A549 (cell line): ENCODE results near the gene ABCA1. TPM values are rescaled to one million over a fixed set of nuclear protein-coding genes. Genes with fewer than 3 reads are reported as not detected.
"Not testable (repeated sequence)": the region's sequence is repeated elsewhere in the genome, so short reads cannot be mapped to it uniquely, and the experiment has no call there.

Source experiments
- ATAC-seq, 2 experiments: fragments of 200-7000 bp in 1 of 2; fragments of >200 bp in 1 of 2; cut with Nextera tagmentation in 1 of 2; cut with Tn5 transposase in 1 of 2; 3 replicates each; pipeline versions ENCODE4 v1.8.0 to v1.9.1; 2018 to 2020; ENCODE audit warnings: mild to moderate bottlenecking in 1 of 2, moderate library complexity in 1 of 2
- CTCF ChIA-PET: fragments of 300-600 bp; sonication (Branson Sonifier 250); formaldehyde crosslinking; extraction: SDS; loops from one replicate; lab custom pipeline; 2021; ENCODE audit warnings: antibody characterized with exemption, inconsistent platforms; lab: Yijun Ruan, JAX
- POLR2A ChIA-PET: fragments of 350-600 bp; formaldehyde crosslinking; extraction: SDS; loops from one replicate; lab custom pipeline; 2021; ENCODE audit warnings: antibody characterized with exemption, inconsistent platforms; lab: Yijun Ruan, JAX
- DNase-seq, 2 experiments: peaks; one replicate each; pipeline versions ENCODE4 v3.0.0 to v3.0.0-alpha.2; 2011 to 2016; ENCODE audit warnings: low read depth in 1 of 2, low spot score in 1 of 2
- FAIRE-seq: peaks from 2 replicates; lab custom pipeline; 2011; peaks lifted over from hg19 to GRCh38; lab: Jason Lieb, UNC
- H3K27ac ChIP-seq, 2 experiments: fragments of >200 bp; sonication (Bioruptor Twin); formaldehyde crosslinking; 3 replicates each; pipeline ENCODE4 v1.5.1; 2016 to 2017
- H3K4me1 ChIP-seq: fragments of >200 bp; sonication (Bioruptor Twin); formaldehyde crosslinking; 3 replicates; pipeline ENCODE4 v1.6.1; 2016
- H3K4me2 ChIP-seq: fragments of >200 bp; sonication (Bioruptor Twin); formaldehyde crosslinking; 3 replicates; pipeline ENCODE4 v1.6.1; 2016
- H3K4me3 ChIP-seq: fragments of >200 bp; sonication (Bioruptor Twin); formaldehyde crosslinking; 3 replicates; pipeline ENCODE4 v1.5.1; 2016
- H3K9me3 ChIP-seq: fragments of >200 bp; sonication (Bioruptor Twin); formaldehyde crosslinking; 3 replicates; pipeline ENCODE4 v1.6.1; 2016
- BHLHE40 ChIP-seq: IDR thresholded peaks from 2 replicates; pipeline ENCODE4 v1.6.1; 2012; ENCODE audit warnings: low read depth, low read length, inconsistent platforms
- CBX2 ChIP-seq: fragments of 200-600 bp; sonication (generic); IDR thresholded peaks from 2 replicates; pipeline ENCODE4 v1.6.1; 2016; ENCODE audit warnings: low read depth, mild to moderate bottlenecking, borderline replicate concordance
- CEBPB ChIP-seq, 2 experiments: fragments of >200 bp in 1 of 2; sonication (Bioruptor Twin) in 1 of 2; formaldehyde crosslinking in 1 of 2; IDR thresholded peaks; 2 replicates each; pipeline ENCODE4 v1.6.1; 2012 to 2016
- EHF ChIP-seq: fragments of 250-450 bp; sonication (Bioruptor Pico); IDR thresholded peaks from 2 replicates; pipeline ENCODE4 v1.5.0; 2020; ENCODE audit warnings: mild to moderate bottlenecking
- FOSB ChIP-seq: fragments of 250-450 bp; sonication (Bioruptor Pico); IDR thresholded peaks from 2 replicates; pipeline ENCODE4 v1.5.0; 2020; ENCODE audit warnings: mild to moderate bottlenecking, moderate library complexity
- FOXS1 ChIP-seq: fragments of 250-450 bp; sonication (Bioruptor Pico); IDR thresholded peaks from 2 replicates; pipeline ENCODE4 v1.5.0; 2020; ENCODE audit warnings: mild to moderate bottlenecking, moderate library complexity
- HDAC2 ChIP-seq: fragments of 200-600 bp; sonication (generic); IDR thresholded peaks from 2 replicates; pipeline ENCODE4 v1.6.1; 2016
- HOXB5 ChIP-seq: fragments of 250-450 bp; sonication (Bioruptor Pico); IDR thresholded peaks from 2 replicates; pipeline ENCODE4 v1.5.0; 2020; ENCODE audit warnings: mild to moderate bottlenecking, moderate library complexity
- KDM5A ChIP-seq: fragments of 200-600 bp; sonication (generic); IDR thresholded peaks from 2 replicates; pipeline ENCODE4 v1.6.1; 2016; ENCODE audit warnings: antibody characterized with exemption, mild to moderate bottlenecking
- MAFK ChIP-seq: fragments of 450-650 bp; IDR thresholded peaks from 2 replicates; pipeline ENCODE4 v1.6.1; 2014; ENCODE audit not compliant: partially characterized antibody
- MYC ChIP-seq: IDR thresholded peaks from 2 replicates; pipeline ENCODE4 v1.6.1; 2012; ENCODE audit warnings: mild to moderate bottlenecking, inconsistent platforms, low read length, improper control_type of control experiment, borderline replicate concordance
- NFE2L2 ChIP-seq: fragments of 150-350 bp; conservative IDR thresholded peaks from 2 replicates; pipeline ENCODE4 v1.6.1; 2014; ENCODE audit warnings: low read length
- NR3C1 ChIP-seq: fragments of >200 bp; sonication (Bioruptor Twin); formaldehyde crosslinking; IDR thresholded peaks from 3 replicates; pipeline ENCODE4 v1.6.1; 2017
- POLR2AphosphoS2 ChIP-seq: conservative IDR thresholded peaks from 2 replicates; pipeline ENCODE4 v1.6.1; 2012; ENCODE audit warnings: low read length, improper control_type of control experiment, inconsistent platforms
- RAD21 ChIP-seq, 2 experiments: fragments of >200 bp in 1 of 2; sonication (Bioruptor Twin) in 1 of 2; formaldehyde crosslinking in 1 of 2; IDR thresholded peaks in 1 of 2; conservative IDR thresholded peaks in 1 of 2; 2 replicates in 1 of 2; 3 replicates in 1 of 2; pipeline ENCODE4 v1.6.1; 2012 to 2018; ENCODE audit warnings: inconsistent platforms in 1 of 2
- REST ChIP-seq: fragments of 200-600 bp; sonication (generic); IDR thresholded peaks from 2 replicates; pipeline ENCODE4 v1.6.1; 2016; ENCODE audit warnings: antibody characterized with exemption, mild to moderate bottlenecking, moderate library complexity
- RNF2 ChIP-seq: fragments of 200-600 bp; sonication (generic); IDR thresholded peaks from 2 replicates; pipeline ENCODE4 v1.6.1; 2016; ENCODE audit warnings: low read depth, mild to moderate bottlenecking, antibody characterized with exemption, moderate library complexity, borderline replicate concordance
- SMC3 ChIP-seq: fragments of >200 bp; sonication (Bioruptor Twin); formaldehyde crosslinking; IDR thresholded peaks from 3 replicates; pipeline ENCODE4 v1.6.1; 2018; ENCODE audit warnings: inconsistent platforms
- TP53 ChIP-seq: fragments of 250-450 bp; sonication (Bioruptor Pico); IDR thresholded peaks from 2 replicates; pipeline ENCODE4 v1.5.0; 2021; ENCODE audit warnings: mild to moderate bottlenecking, moderate library complexity
- ZC3H11A ChIP-seq: fragments of 450-650 bp; IDR thresholded peaks from 2 replicates; pipeline ENCODE4 v1.6.1; 2014; ENCODE audit warnings: antibody characterized with exemption, mild to moderate bottlenecking
- ZFP36 ChIP-seq: fragments of 450-650 bp; IDR thresholded peaks from 2 replicates; pipeline ENCODE4 v1.6.1; 2014; ENCODE audit warnings: borderline replicate concordance; ENCODE audit not compliant: partially characterized antibody
- ZSCAN20 ChIP-seq: fragments of 250-450 bp; sonication (Bioruptor Pico); IDR thresholded peaks from 2 replicates; pipeline ENCODE4 v1.8.0; 2022; ENCODE audit warnings: mild to moderate bottlenecking, moderate library complexity
- WGBS: methylation state at CpG from one replicate; pipeline ENCODE4 v1.1.6; 2017; ENCODE audit errors: missing lambda C conversion rate; 5-methylcytosine and 5-hydroxymethylcytosine counted together
- polyA plus RNA-seq, 4 experiments: library from polyadenylated mRNA; depleted of rRNA in 3 of 4; stranded (reverse); fragments of >200 nt; fragmentation: RNase III in 1 of 4; extraction: RNeasy Plus Mini Kit Qiagen cat#74134 plus additional on column Dnase treatment in 1 of 4; gene quantifications; 2 replicates in 3 of 4; 3 replicates in 1 of 4; pipeline ENCODE4 v1.2.3, GENCODE V29; 2011 to 2017

Gene ABCA1
- polyA plus RNA-seq, 2 of the 4 experiments (the other 2 are of a cell fraction) = 3.6 to 12.0 TPM

GRCh38 chr9:104899759-104900247 lies 28.2 kb downstream of the ABCA1 start:
- Histone ChIP-seq H3K4me2 (no peak overlapping the region), H3K4me3 (no peak overlapping the region), H3K4me1 (no peaks in the 10 kb centered on the region), H3K9me3 (no peaks in the 10 kb centered on the region), H3K27ac (no peak overlapping the region)
- no peak for ATAC-seq
- no peak for DNase-seq
- TF ChIP-seq CEBPB (IDR thresholded peaks at IDR 0.05) (no peak), HOXB5 (CRISPR knock-in tag) (no peak), BHLHE40 (no peak), ZFP36 (no peak), NFE2L2 (no peak), SMC3 (no peak), HDAC2 (no peak), FOSB (CRISPR knock-in tag) (no peak), REST (no peak), ZC3H11A (no peak), TP53 (CRISPR knock-in tag) (no peak), CBX2 (no peak), ZSCAN20 (no peak), EHF (no peak)
- WGBS = 64% methylated on average over 4 of the region's 4 CpGs
- ChIA-PET CTCF (interaction anchor here (0.7 to 1.8 kb wide), 6 partner anchors 13 to 257 kb away, joined by 3 to 5 read pairs (median 4); no protein-coding TSS in a partner anchor), POLR2A (no interaction called here)
- no peak for FAIRE-seq

- FAIRE-seq, H3K9me3 ChIP-seq, H3K4me2 ChIP-seq, H3K4me3 ChIP-seq, H3K27ac ChIP-seq, POLR2A ChIA-PET, H3K4me1 ChIP-seq, ATAC-seq, DNase-seq: not testable (repeated sequence)
- 89% methylated on average over 6 of the region's 6 CpGs for WGBS
- CTCF ChIA-PET = interaction anchor here (0.8 to 1.8 kb wide), 5 partner anchors 23 to 562 kb away, joined by 3 to 4 read pairs (median 3); no protein-coding TSS in a partner anchor
- TF ChIP-seq ZC3H11A = peak; percentile 62
- TF ChIP-seq, all 56 proteins: peak for 1; not testable (repeated sequence) for 55
These were observed 29.6 kb downstream of the ABCA1 start for GRCh38 chr9:104898376-104898775.

GRCh38 chr9:104896131-104896530 lies 31.8 kb downstream of the ABCA1 start:
- ChIA-PET CTCF (no interaction called here), POLR2A (interaction anchor here (0.7 kb wide), 1 partner anchor 193 kb away, joined by 5 read pairs; no protein-coding TSS in a partner anchor)
- Histone ChIP-seq H3K4me2 (no peak overlapping the region), H3K9me3 (no peaks in the 10 kb centered on the region), H3K4me1 (no peaks in the 10 kb centered on the region), H3K4me3 (no peak overlapping the region), H3K27ac (no peak overlapping the region)
- ATAC-seq = no peak
- no peak for DNase-seq
- no peak for FAIRE-seq
- TF ChIP-seq MYC (no peak), NR3C1 (no peak), POLR2AphosphoS2 (no peak), RAD21 (conservative IDR thresholded peaks at IDR 0.05 in 1 of 2, IDR thresholded peaks at IDR 0.05 in 1 of 2) (no peak)
- 84% methylated on average over 1 of the region's 1 CpG for WGBS

GRCh38 chr9:104895572-104895971 lies 32.4 kb downstream of the ABCA1 start:
- no peak overlapping the region for H3K4me2 ChIP-seq
- H3K27ac ChIP-seq = no peak overlapping the region
- DNase-seq = no peak
- ChIA-PET CTCF (no interaction called here), POLR2A (no interaction called here)
- no peaks in the 10 kb centered on the region for H3K4me1 ChIP-seq
- no peak for ATAC-seq
- no peak for FAIRE-seq
- H3K4me3 ChIP-seq = no peak overlapping the region
- TF ChIP-seq RNF2 = no peak
- TF ChIP-seq POLR2AphosphoS2 = no peak
- TF ChIP-seq MAFK = no peak
- TF ChIP-seq KDM5A = no peak
- TF ChIP-seq FOXS1 (CRISPR knock-in tag) = no peak
- 72% methylated on average over 6 of the region's 6 CpGs for WGBS
- no peaks in the 10 kb centered on the region for H3K9me3 ChIP-seq
